ENCODE data around the gene LHPP. TPM values are rescaled to one million over a fixed set of nuclear protein-coding genes. Genes with fewer than 3 reads are reported as not detected.

The LHPP gene
- total RNA-seq, 1 donor from 2014 or later = 9.1 TPM

Other genes starting within 250 kb of the LHPP start
- 22.7 TPM for gene OAT, start 42.9 kb upstream of the LHPP start, total RNA-seq
- not detected for gene NKX1-2, start 11.8 kb upstream of the LHPP start, total RNA-seq

All from left ventricle myocardium superior (tissue), 1 donor.